Caco-2 (cell line): ENCODE measurements around the gene AVEN. TPM values are rescaled to one million over a fixed set of nuclear protein-coding genes. Genes with fewer than 3 reads are reported as not detected.
A peak's percentile ranks its signal among the peaks of the same experiment; 100 is the strongest.

Source experiments
- BruUV-seq: library from RNA; stranded (reverse); fragments of 400-500 nt; replicated peaks from 2 replicates; lab custom pipeline; 2021; lab: Mats Ljungman, UMichigan
- CTCF ChIA-PET: fragments of 300-600 bp; sonication (Branson Sonifier 250); formaldehyde crosslinking; loops from one replicate; lab custom pipeline; 2022; ENCODE audit warnings: antibody characterized with exemption; lab: Charles Lee
- POLR2A ChIA-PET: fragments of 300-600 bp; sonication (Branson Sonifier 250); formaldehyde crosslinking; loops from one replicate; lab custom pipeline; 2022; ENCODE audit warnings: antibody characterized with exemption; lab: Charles Lee
- DNase-seq, 2 experiments: peaks; one replicate each; pipeline versions ENCODE4 v3.0.0 to v3.0.0-alpha.2; 2020 to 2022
- H3K27me3 ChIP-seq: replicated peaks from 2 replicates; pipeline ENCODE4 v1.6.0; 2011; ENCODE audit warnings: low read length; ENCODE audit not compliant: control insufficient read depth, insufficient read depth
- H3K36me3 ChIP-seq: 2 replicates; pipeline ENCODE4 v1.5.1; 2011; ENCODE audit warnings: low read length; ENCODE audit not compliant: control insufficient read depth, insufficient read depth
- H3K4me1 ChIP-seq: fragments of 250-450 bp; sonication (Bioruptor Pico); 2 replicates; pipeline ENCODE4 v1.5.1; 2020; ENCODE audit warnings: mild to moderate bottlenecking
- H3K4me3 ChIP-seq: 2 replicates; pipeline ENCODE4 v1.5.1; 2011; ENCODE audit warnings: low read depth, mild to moderate bottlenecking, control low read depth, low read length
- H3K9me3 ChIP-seq: fragments of 250-450 bp; sonication (Bioruptor Pico); 2 replicates; pipeline ENCODE4 v1.5.1; 2020; ENCODE audit warnings: mild to moderate bottlenecking, moderate library complexity
- H3K27ac Mint-ChIP-seq: one replicate; pipeline ENCODE4 v1.8.0; 2022; ENCODE audit warnings: mixed read lengths; ENCODE audit not compliant: unreplicated experiment
- H3K27me3 Mint-ChIP-seq: one replicate; pipeline ENCODE4 v1.8.0; 2022; ENCODE audit warnings: mixed read lengths; ENCODE audit not compliant: insufficient read depth, unreplicated experiment
- H3K36me3 Mint-ChIP-seq: one replicate; pipeline ENCODE4 v1.8.0; 2022; ENCODE audit warnings: mild to moderate bottlenecking, mixed read lengths; ENCODE audit not compliant: insufficient read depth, unreplicated experiment
- H3K4me1 Mint-ChIP-seq: one replicate; pipeline ENCODE4 v1.8.0; 2022; ENCODE audit warnings: low read depth, mixed read lengths; ENCODE audit not compliant: unreplicated experiment
- H3K4me3 Mint-ChIP-seq: one replicate; pipeline ENCODE4 v1.8.0; 2022; ENCODE audit warnings: mild to moderate bottlenecking, moderate library complexity, mixed read lengths; ENCODE audit not compliant: unreplicated experiment
- H3K9me3 Mint-ChIP-seq: one replicate; pipeline ENCODE4 v1.8.0; 2022; ENCODE audit warnings: mixed read lengths; ENCODE audit not compliant: unreplicated experiment
- intact Hi-C: fragments of 100-400 bp; cut with micrococcal nuclease; formaldehyde crosslinking; loops from one replicate; pipeline ENCODE4 v1.10.0; 2022; ENCODE audit not compliant: unreplicated experiment
- total RNA-seq: library from RNA; stranded (reverse); gene quantifications from 2 replicates; pipeline ENCODE4 v1.2.3, GENCODE V29; 2022
- TF ChIP-seq, protein P1 (sequence below), 2 experiments: fragments of 200-600 bp in 1 of 2; IDR thresholded peaks; 1 replicate in 1 of 2; 2 replicates in 1 of 2; pipeline versions ENCODE4 v1.5.1 to v1.8.0; 2011 to 2022; ENCODE audit warnings: antibody characterized with exemption in 1 of 2, control low read depth in 1 of 2, inconsistent platforms in 1 of 2, low read depth in 1 of 2, low read length in 1 of 2, mild to moderate bottlenecking in 1 of 2, moderate library complexity in 1 of 2; ENCODE audit not compliant: insufficient read depth in 1 of 2, severe bottlenecking in 1 of 2, unreplicated experiment in 1 of 2

Gene AVEN
- total RNA-seq, 1 experiment from 2014 or later = 8.7 TPM

- Histone ChIP-seq H3K4me3 (no peak overlapping the region), H3K4me1 (no peaks in the 10 kb centered on the region), H3K9me3 (no peaks in the 10 kb centered on the region), H3K36me3 (no peaks in the 10 kb centered on the region), H3K27me3 (no peaks in the 10 kb centered on the region)
- peak; percentile 10 to 33 for DNase-seq
- Mint-ChIP-seq H3K27ac (no peak overlapping the region), H3K36me3 (no peaks in the 10 kb centered on the region), H3K9me3 (no peaks in the 10 kb centered on the region), H3K4me3 (no peak overlapping the region), H3K27me3 (no peaks in the 10 kb centered on the region), H3K4me1 (peaks cover 6% of the 10 kb centered on the region)
- ChIA-PET CTCF (no interaction called here), POLR2A (no interaction called here)
- intact Hi-C loops = no loop called here
- TF ChIP-seq, protein P1, sequence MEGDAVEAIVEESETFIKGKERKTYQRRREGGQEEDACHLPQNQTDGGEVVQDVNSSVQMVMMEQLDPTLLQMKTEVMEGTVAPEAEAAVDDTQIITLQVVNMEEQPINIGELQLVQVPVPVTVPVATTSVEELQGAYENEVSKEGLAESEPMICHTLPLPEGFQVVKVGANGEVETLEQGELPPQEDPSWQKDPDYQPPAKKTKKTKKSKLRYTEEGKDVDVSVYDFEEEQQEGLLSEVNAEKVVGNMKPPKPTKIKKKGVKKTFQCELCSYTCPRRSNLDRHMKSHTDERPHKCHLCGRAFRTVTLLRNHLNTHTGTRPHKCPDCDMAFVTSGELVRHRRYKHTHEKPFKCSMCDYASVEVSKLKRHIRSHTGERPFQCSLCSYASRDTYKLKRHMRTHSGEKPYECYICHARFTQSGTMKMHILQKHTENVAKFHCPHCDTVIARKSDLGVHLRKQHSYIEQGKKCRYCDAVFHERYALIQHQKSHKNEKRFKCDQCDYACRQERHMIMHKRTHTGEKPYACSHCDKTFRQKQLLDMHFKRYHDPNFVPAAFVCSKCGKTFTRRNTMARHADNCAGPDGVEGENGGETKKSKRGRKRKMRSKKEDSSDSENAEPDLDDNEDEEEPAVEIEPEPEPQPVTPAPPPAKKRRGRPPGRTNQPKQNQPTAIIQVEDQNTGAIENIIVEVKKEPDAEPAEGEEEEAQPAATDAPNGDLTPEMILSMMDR (IDR thresholded peaks at IDR 0.05; ENCODE audit: insufficient read depth in 1 of 2, low read depth in 1 of 2, low read length in 1 of 2, severe bottlenecking in 1 of 2, unreplicated experiment in 1 of 2) = no peak
- no TSS peak for BruUV-seq
Observed at GRCh38 chr15:33915571-33916407, 123.2 kb downstream of the AVEN start.

DNA sequence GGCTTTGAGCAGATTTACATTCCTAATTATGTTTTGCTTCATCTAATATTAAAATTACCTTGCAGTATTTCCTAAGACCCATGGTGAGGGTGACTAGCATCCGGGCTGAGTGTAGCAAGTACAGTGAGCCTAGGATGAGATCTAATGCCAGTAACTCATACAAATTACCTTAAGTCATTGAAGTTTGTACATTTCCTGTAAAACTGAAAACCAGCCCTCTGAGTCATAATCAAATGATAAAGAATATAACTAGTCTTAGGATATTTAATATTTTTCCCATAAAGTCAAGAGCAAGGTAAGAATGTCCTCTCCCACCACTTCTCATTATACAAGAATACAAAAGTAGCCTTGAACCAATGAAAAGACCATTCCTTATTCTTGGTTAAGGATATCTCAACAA is 125.5 kb downstream of the AVEN start:
- H3K4me3 ChIP-seq = no peak overlapping the region
- no peaks in the 10 kb centered on the region for H3K36me3 ChIP-seq
- H3K4me1 ChIP-seq = no peaks in the 10 kb centered on the region
- Mint-ChIP-seq H3K4me3 (no peak overlapping the region), H3K4me1 (peaks cover 6% of the 10 kb centered on the region), H3K9me3 (no peaks in the 10 kb centered on the region), H3K36me3 (no peaks in the 10 kb centered on the region), H3K27ac (no peak overlapping the region), H3K27me3 (no peaks in the 10 kb centered on the region)
- intact Hi-C loops = no loop called here
- POLR2A ChIA-PET = no interaction called here
- TF ChIP-seq, protein P1 (IDR thresholded peaks at IDR 0.05; ENCODE audit: insufficient read depth in 1 of 2, low read depth in 1 of 2, low read length in 1 of 2, severe bottlenecking in 1 of 2, unreplicated experiment in 1 of 2) = no peak
- CTCF ChIA-PET = no interaction called here
- BruUV-seq = no TSS peak
- no peaks in the 10 kb centered on the region for H3K27me3 ChIP-seq
- DNase-seq = no peak
- no peaks in the 10 kb centered on the region for H3K9me3 ChIP-seq

DNA sequence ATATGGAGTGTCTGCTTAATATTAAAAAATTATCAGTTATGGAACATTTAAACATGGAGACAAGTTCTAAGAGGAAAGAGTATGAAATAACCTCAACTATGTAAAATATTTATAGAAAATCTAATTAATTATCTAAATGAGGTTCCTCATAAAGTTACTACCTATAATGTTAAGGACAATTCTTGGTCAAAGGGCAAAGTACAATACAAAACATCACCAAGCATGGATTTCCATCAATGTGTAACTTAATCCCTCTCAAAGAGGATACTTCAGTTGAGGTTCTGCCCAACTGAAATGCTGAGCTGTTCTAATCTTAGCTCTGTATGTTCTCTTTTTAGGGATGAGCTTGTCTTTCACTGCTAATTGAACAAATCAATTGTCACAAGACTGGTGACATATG is 126.7 kb downstream of the AVEN start:
- ChIA-PET CTCF (no interaction called here), POLR2A (no interaction called here)
- H3K27me3 ChIP-seq = no peaks in the 10 kb centered on the region
- H3K9me3 Mint-ChIP-seq = no peaks in the 10 kb centered on the region
- peaks cover 6% of the 10 kb centered on the region for H3K4me1 Mint-ChIP-seq
- no peaks in the 10 kb centered on the region for H3K36me3 ChIP-seq
- no peaks in the 10 kb centered on the region for H3K36me3 Mint-ChIP-seq
- TF ChIP-seq, protein P1 (IDR thresholded peaks at IDR 0.05; ENCODE audit: insufficient read depth in 1 of 2, low read depth in 1 of 2, low read length in 1 of 2, severe bottlenecking in 1 of 2, unreplicated experiment in 1 of 2) = no peak
- no peaks in the 10 kb centered on the region for H3K9me3 ChIP-seq
- no peak for DNase-seq
- no peaks in the 10 kb centered on the region for H3K4me1 ChIP-seq
- no peak overlapping the region for H3K4me3 Mint-ChIP-seq
- no peak overlapping the region for H3K27ac Mint-ChIP-seq
- intact Hi-C loops = no loop called here
- H3K4me3 ChIP-seq = no peak overlapping the region
- no TSS peak for BruUV-seq
- no peaks in the 10 kb centered on the region for H3K27me3 Mint-ChIP-seq
